Upper lobe of right lung (tissue), 1 donor: Measurements from ENCODE around the gene ENOX1. TPM values are rescaled to one million over a fixed set of nuclear protein-coding genes. Genes with fewer than 3 reads are reported as not detected.

ENCODE experiments used
- ATAC-seq: fragments of 200-7000 bp; cut with Tn5 transposase; one replicate; pipeline ENCODE4 v1.9.1; 2020; ENCODE audit warnings: mild to moderate bottlenecking, moderate library complexity
- DNase-seq: peaks from one replicate; pipeline ENCODE4 v3.0.0-alpha.2; 2020
- H3K27ac ChIP-seq: fragments of 200-600 bp; one replicate; pipeline ENCODE4 v1.8.0; 2022
- H3K27me3 ChIP-seq: fragments of 200-600 bp; one replicate; pipeline ENCODE4 v1.8.0; 2022; ENCODE audit warnings: mild to moderate bottlenecking
- H3K36me3 ChIP-seq: fragments of 200-600 bp; one replicate; pipeline ENCODE4 v1.8.0; 2022
- H3K4me1 ChIP-seq: fragments of 200-600 bp; one replicate; pipeline ENCODE4 v1.8.0; 2022
- H3K4me3 ChIP-seq: fragments of 200-600 bp; one replicate; pipeline ENCODE4 v1.8.0; 2022; ENCODE audit warnings: mild to moderate bottlenecking
- H3K9me3 ChIP-seq: fragments of 200-600 bp; one replicate; pipeline ENCODE4 v1.8.0; 2022
- intact Hi-C: fragments of 100-400 bp; cut with DNase I; formaldehyde crosslinking; loops from one replicate; pipeline ENCODE4 v1.11.0; 2022
- total RNA-seq: library from RNA; stranded (reverse); fragmentation: NEBNext Ultra II Directional; extraction: Animal tissue kit (Norgen Biotek cat#: 25700); gene quantifications from one replicate; pipeline ENCODE4 v1.2.1, GENCODE V29; 2021
- TF ChIP-seq, protein P1 (sequence below): fragments of 200-600 bp; IDR thresholded peaks from one replicate; pipeline ENCODE4 v1.8.0; 2022; ENCODE audit warnings: antibody characterized with exemption
- donor health status: DM: no; HTN: yes; CAD: no; lungs with severe emphysema.

Gene ENOX1
- total RNA-seq, 1 donor from 2014 or later, result 0.69 TPM

DNA sequence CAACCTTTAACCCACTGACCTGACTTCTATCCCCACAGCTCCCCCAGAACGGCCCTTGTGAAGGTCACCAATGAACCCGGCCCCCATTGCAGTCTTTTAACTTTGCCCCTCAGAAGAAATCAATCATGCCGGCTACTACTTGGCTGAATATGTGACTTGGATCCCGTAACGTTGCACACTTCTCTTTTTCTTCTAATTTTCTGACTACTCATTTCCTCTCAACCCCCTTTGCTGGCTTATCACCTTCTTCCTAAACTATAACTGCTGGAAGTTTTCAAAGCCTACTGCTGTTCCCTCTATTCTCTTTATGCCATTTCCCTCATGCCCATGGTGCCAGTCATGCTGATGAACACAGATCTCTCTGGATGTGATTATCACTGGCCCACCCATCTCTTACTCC, 395.7 kb downstream of the ENOX1 start:
- Histone ChIP-seq H3K4me1 (peaks cover 16% of the 10 kb centered on the region), H3K9me3 (no peaks in the 10 kb centered on the region), H3K27me3 (no peaks in the 10 kb centered on the region), H3K4me3 (no peak overlapping the region), H3K27ac (no peak overlapping the region), H3K36me3 (no peaks in the 10 kb centered on the region)
- ATAC-seq (no peak), DNase-seq (no peak)
- intact Hi-C loops, result no loop called here
- TF ChIP-seq, protein P1, sequence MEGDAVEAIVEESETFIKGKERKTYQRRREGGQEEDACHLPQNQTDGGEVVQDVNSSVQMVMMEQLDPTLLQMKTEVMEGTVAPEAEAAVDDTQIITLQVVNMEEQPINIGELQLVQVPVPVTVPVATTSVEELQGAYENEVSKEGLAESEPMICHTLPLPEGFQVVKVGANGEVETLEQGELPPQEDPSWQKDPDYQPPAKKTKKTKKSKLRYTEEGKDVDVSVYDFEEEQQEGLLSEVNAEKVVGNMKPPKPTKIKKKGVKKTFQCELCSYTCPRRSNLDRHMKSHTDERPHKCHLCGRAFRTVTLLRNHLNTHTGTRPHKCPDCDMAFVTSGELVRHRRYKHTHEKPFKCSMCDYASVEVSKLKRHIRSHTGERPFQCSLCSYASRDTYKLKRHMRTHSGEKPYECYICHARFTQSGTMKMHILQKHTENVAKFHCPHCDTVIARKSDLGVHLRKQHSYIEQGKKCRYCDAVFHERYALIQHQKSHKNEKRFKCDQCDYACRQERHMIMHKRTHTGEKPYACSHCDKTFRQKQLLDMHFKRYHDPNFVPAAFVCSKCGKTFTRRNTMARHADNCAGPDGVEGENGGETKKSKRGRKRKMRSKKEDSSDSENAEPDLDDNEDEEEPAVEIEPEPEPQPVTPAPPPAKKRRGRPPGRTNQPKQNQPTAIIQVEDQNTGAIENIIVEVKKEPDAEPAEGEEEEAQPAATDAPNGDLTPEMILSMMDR, result no peak

DNA sequence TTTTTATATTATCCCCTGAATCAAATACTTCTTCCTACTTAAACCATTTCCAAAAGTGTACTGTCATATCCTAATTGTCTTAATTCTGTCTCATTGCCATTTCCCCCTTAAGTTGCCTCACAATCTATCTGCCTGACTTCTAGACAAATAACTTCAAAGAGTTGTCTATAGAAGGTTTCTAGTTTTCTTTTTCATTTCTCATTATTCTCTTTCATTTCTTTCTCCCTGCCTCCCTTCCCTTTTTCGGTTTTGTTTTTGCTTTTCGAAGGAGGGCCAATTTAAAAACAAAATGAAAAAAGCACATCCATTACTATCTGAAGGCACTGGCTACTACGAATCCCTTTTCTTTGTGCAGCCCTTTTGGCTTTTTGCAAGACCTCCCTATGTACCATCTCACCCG, 396.2 kb downstream of the ENOX1 start:
- no peak overlapping the region for H3K4me3 ChIP-seq
- H3K36me3 ChIP-seq, result no peaks in the 10 kb centered on the region
- DNase-seq (no peak), ATAC-seq (no peak)
- no peaks in the 10 kb centered on the region for H3K27me3 ChIP-seq
- TF ChIP-seq, protein P1, result no peak
- no peak overlapping the region for H3K27ac ChIP-seq
- H3K9me3 ChIP-seq, result no peaks in the 10 kb centered on the region
- peaks cover 16% of the 10 kb centered on the region for H3K4me1 ChIP-seq
- intact Hi-C loops, result no loop called here

DNA sequence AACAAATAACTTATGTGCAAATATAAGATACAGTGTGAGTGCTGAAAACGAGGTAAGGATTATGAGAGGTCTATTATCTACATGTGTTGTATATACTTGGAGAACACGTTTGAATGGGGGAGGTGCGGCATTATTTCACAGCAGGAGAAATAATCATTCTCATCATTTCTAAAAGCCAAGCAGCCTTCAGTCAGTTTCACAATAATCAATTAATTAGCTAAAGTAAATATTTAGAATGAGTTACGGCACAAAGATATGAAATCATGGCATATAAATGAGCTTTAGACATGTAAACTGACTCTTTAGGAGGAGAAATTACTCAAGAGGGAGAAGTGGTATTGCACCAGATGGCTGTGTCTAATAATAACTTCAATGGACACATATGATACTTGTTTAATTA, 396.8 kb downstream of the ENOX1 start:
- no peak overlapping the region for H3K27ac ChIP-seq
- intact Hi-C loops, result no loop called here
- H3K36me3 ChIP-seq, result no peaks in the 10 kb centered on the region
- peaks cover 16% of the 10 kb centered on the region for H3K4me1 ChIP-seq
- H3K4me3 ChIP-seq, result no peak overlapping the region
- H3K9me3 ChIP-seq, result no peaks in the 10 kb centered on the region
- H3K27me3 ChIP-seq, result no peaks in the 10 kb centered on the region
- TF ChIP-seq, protein P1, result no peak
- DNase-seq (no peak), ATAC-seq (no peak)

DNA sequence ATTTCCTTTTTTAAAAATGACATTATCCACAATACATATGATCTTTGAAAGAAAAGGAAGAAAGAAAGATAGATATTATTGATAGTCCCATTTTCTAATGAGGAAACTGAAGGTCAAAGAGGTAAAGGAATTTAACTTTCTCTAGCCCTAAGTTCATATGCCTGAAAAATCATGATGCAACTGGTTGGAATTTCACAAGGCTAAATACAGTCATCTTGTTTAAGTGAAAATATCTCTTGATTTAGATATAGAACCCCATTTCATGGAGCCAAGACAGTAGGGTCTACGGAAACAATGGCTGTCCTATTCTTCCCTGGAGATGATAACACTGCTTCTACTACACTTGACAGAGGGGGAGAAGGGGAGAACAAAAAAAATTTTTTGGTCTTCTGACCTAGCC, 397.2 kb downstream of the ENOX1 start:
- intact Hi-C loops, result no loop called here
- no peaks in the 10 kb centered on the region for H3K27me3 ChIP-seq
- DNase-seq, result no peak
- TF ChIP-seq, protein P1, result no peak
- H3K4me3 ChIP-seq, result no peak overlapping the region
- H3K27ac ChIP-seq, result no peak overlapping the region
- H3K36me3 ChIP-seq, result no peaks in the 10 kb centered on the region
- no peak for ATAC-seq
- H3K9me3 ChIP-seq, result no peaks in the 10 kb centered on the region
- peaks cover 16% of the 10 kb centered on the region for H3K4me1 ChIP-seq

DNA sequence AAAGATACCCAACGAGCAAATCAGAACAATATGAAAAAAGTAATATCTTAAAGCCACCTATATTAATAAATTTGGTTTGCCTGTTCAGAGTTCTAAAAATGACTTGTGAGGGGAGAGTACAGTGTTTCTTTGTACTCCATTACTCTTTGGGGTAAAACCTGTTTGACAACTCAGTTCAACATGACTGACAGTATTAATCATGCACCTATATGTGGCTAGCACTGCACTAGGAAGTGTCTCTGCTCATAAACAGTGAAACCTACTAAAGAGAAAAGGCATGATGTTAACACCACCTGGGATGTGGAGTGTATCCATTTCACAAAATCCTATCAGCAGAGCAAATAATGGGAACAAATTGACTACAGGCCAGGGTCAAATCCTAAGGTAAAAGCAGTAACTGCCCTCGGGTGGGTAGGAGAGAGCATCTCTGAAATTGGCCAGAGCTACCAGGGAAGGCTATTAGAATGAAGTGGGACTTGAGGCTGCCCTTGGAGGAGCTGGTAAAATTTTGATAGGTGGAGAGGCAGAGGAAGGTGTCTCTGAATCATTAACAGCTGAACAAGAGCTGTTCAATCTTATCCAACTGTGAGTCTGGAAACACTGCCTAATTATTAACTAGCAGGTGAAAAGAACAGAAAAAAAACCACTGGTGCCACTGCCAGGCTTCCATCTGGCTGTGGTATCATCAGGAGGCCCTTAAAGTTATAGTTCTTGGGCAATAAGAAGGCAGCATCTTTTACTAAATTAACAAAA, 398.3 kb downstream of the ENOX1 start:
- Histone ChIP-seq H3K27ac (no peak overlapping the region), H3K27me3 (no peaks in the 10 kb centered on the region), H3K4me3 (no peak overlapping the region), H3K9me3 (no peaks in the 10 kb centered on the region), H3K4me1 (peaks cover 16% of the 10 kb centered on the region), H3K36me3 (no peaks in the 10 kb centered on the region)
- peak; percentile 70 for ATAC-seq
- TF ChIP-seq, protein P1, result no peak
- DNase-seq, result no peak
- intact Hi-C loops, result no loop called here
